Duodenal mucosa (tissue), 2 donors: ENCODE measurements around the gene PFN4.
"Not testable (repeated sequence)": the region's sequence is repeated elsewhere in the genome, so short reads cannot be mapped to it uniquely, and the experiment has no call there.

Experiments
- H3K27ac ChIP-seq: one replicate; pipeline ENCODE4 v1.7.0; 2013; ENCODE audit warnings: low read depth, low read length
- H3K27me3 ChIP-seq, 2 donors: one replicate each; pipeline ENCODE4 v1.7.0; 2013; ENCODE audit warnings: low read length in 2 of 2, control low read depth in 1 of 2; ENCODE audit not compliant: insufficient read depth in 2 of 2, control insufficient read depth in 1 of 2
- H3K36me3 ChIP-seq, 2 donors: one replicate each; pipeline ENCODE4 v1.7.0; 2013; ENCODE audit warnings: low read length in 2 of 2, control low read depth in 1 of 2; ENCODE audit not compliant: insufficient read depth in 2 of 2, control insufficient read depth in 1 of 2
- H3K4me1 ChIP-seq, 2 donors: one replicate each; pipeline ENCODE4 v1.7.0; 2013; ENCODE audit warnings: low read length in 2 of 2, control low read depth in 1 of 2; ENCODE audit not compliant: insufficient read depth in 2 of 2, control insufficient read depth in 1 of 2
- H3K4me3 ChIP-seq, 2 donors: one replicate each; pipeline ENCODE4 v1.7.0; 2013; ENCODE audit warnings: low read length in 2 of 2, low read depth in 1 of 2
- H3K9ac ChIP-seq, 2 donors: one replicate each; pipeline ENCODE4 v1.7.0; 2013; ENCODE audit warnings: low read length in 2 of 2, low read depth in 1 of 2
- H3K9me3 ChIP-seq, 2 donors: one replicate each; pipeline ENCODE4 v1.7.0; 2013; ENCODE audit warnings: low read length in 2 of 2, control low read depth in 1 of 2; ENCODE audit not compliant: control insufficient read depth in 1 of 2

Gene PFN4

DNA sequence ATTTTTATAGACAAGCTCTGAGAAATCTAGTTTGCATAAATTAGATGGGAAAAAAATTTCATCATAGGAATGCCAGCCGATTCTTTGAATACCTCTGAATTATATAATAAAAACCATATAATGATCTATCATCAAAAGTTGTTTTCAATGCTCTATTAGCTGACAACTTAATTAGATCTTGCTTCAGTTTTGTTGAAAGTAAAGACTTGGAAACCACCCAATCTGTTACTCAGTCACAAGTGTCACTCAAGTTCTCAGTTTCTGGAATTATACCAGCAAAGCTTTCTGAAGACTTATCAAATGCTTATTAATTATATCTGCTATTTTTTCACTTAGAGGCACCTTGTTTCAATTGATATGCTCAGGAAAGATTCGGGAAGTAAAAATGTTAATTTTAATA lies 21.1 kb downstream of the PFN4 start:
- H3K4me3 ChIP-seq, result no peak overlapping the region
- no peaks in the 10 kb centered on the region for H3K27me3 ChIP-seq
- H3K4me1 ChIP-seq, result no peaks in the 10 kb centered on the region
- no peak overlapping the region for H3K9ac ChIP-seq
- H3K27ac ChIP-seq, result no peak overlapping the region
- H3K36me3 ChIP-seq, result no peaks in the 10 kb centered on the region
- H3K9me3 ChIP-seq, result no peaks in the 10 kb centered on the region

DNA sequence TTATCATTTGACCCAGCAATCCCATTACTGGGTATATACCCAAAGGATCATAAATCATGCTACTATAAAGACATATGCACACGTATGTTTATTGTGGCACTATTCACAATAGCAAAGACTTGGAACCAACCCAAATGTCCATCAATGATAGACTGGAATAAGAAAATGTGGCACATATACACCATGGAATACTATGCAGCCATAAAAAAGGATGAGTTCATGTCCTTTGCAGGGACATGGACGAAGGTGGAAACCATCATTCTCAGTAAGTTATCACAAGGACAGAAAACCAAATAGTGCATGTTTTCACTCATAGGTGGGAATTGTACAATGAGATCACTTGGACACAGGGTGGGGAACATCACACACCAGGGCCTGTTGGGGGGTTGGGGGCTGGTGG lies 22.4 kb downstream of the PFN4 start:
- not testable (repeated sequence) for H3K4me3 ChIP-seq, H3K9ac ChIP-seq, H3K27ac ChIP-seq, H3K36me3 ChIP-seq, H3K27me3 ChIP-seq, H3K9me3 ChIP-seq, H3K4me1 ChIP-seq

DNA sequence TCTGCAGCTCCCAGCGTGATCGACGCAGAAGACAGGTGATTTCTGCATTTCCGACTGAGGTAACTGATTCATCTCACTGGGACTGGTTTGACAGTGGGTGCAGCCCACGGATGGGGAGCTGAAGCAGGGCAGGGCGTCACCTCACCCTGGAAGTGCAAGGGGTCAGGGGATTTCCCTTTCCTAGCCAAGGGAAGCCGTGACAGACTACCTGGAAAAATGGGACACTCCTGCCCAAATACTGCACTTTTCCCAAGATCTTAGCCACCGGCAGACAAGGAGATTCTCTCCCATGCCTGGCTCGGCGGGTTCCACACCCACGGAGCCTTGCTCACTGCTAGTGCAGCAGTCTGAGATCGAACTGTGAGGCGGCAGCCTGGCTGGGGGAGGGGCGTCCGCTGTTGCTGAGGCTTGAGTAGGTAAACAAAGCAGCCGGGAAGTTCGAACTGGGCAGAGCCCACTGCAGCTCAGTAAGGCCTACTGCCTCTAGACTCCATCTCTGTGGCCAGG lies 27.9 kb downstream of the PFN4 start:
- not testable (repeated sequence) for H3K9ac ChIP-seq, H3K4me1 ChIP-seq, H3K27me3 ChIP-seq, H3K4me3 ChIP-seq, H3K27ac ChIP-seq, H3K36me3 ChIP-seq, H3K9me3 ChIP-seq

DNA sequence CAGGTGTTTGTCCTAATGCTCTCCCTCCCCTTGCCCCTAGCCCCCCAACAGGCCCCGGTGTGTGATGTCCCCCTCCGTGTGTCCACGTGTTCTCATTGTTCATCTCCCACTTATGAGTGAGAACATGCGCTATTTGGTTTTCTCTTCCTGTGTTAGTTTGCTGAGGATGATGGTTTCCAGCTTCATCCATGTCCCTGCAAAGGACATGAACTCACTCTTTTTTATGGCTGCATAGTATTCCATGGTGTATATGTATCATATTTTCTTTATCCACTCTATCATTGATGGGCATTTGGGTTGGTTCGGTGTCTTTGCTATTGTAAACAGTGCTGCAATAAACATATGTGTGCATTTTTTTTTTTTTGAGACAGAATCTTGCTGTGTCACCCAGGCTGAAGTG lies 29.9 kb downstream of the PFN4 start:
- H3K9me3 ChIP-seq, H3K27ac ChIP-seq, H3K4me1 ChIP-seq, H3K9ac ChIP-seq, H3K27me3 ChIP-seq, H3K4me3 ChIP-seq, H3K36me3 ChIP-seq: not testable (repeated sequence)

DNA sequence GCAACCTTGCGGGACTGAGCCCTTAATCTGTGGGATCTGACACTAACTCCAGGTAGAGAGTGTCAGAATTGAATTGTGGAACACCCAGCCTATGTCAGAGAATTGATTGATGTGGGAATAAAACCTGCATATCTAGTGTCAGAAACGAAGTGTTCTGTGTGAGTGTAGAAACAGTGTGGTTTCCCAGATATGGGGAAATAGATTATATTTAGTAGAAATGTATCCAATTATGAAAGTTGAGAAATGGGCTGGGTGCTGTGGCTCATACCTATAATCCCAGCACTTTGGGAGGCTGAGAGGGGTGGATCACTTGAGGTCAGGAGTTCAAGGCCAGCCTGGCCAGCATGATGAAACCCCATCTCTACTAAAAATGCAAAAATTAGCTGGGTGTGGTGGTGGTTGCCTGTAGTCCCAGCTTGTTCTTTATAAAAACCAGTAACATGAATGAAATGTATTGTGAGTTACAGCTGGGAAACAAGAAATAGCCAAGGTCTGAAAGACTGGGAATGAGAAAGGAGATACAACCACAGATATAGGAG lies 34.2 kb downstream of the PFN4 start:
- H3K4me3 ChIP-seq, result no peak overlapping the region
- H3K36me3 ChIP-seq, result peaks cover 0 to 4% of the 10 kb centered on the region in 2 donors
- no peak overlapping the region for H3K9ac ChIP-seq
- H3K27me3 ChIP-seq, result no peaks in the 10 kb centered on the region
- no peak overlapping the region for H3K27ac ChIP-seq
- peaks cover 0 to 8% of the 10 kb centered on the region in 2 donors for H3K4me1 ChIP-seq
- no peaks in the 10 kb centered on the region for H3K9me3 ChIP-seq

DNA sequence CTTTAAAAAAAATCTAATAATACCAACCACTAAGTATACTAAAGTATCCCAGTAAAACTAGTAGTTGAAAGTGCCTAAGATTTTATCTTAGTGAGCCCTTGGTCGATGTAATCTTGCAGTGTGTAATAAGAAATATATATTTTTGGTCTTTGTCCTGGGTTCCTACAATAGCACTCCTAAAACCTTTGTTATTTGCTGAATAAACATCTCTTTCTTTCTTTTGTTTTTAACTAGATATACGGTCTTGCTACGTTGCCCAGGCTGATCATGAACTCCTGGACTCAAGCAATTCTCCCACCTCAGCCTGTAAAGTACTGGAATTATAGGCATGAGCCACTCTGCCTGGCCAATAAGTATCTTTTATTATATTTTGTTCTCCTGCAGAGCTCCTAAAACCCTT lies 36.1 kb downstream of the PFN4 start:
- no peak overlapping the region for H3K27ac ChIP-seq
- peaks cover 16 to 19% of the 10 kb centered on the region in 2 donors for H3K4me1 ChIP-seq
- no peak overlapping the region for H3K9ac ChIP-seq
- H3K36me3 ChIP-seq, result peaks cover 4 to 13% of the 10 kb centered on the region in 2 donors
- H3K27me3 ChIP-seq, result no peaks in the 10 kb centered on the region
- no peaks in the 10 kb centered on the region for H3K9me3 ChIP-seq
- no peak overlapping the region for H3K4me3 ChIP-seq

DNA sequence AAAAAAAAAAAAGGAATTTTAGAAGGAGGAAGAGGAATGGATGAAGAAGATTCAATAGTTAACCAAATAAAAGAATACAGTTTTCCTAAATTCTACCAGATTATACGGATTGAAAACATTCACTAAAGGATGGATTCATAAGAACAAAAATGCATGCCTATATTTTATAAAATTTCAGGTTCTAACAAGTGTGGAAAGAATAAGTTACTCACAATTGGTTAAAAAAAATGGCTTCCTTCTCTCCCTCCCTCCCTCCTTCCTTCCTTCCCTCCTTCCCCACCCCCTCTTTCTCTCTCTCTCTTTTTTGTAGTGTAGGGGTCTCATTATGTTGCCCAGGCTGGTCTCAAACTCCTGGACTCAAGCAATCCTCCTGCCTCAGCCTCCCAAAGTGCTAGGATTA lies 36.9 kb downstream of the PFN4 start:
- Histone ChIP-seq H3K27ac (no peak overlapping the region), H3K4me3 (no peak overlapping the region), H3K27me3 (no peaks in the 10 kb centered on the region), H3K9ac (no peak overlapping the region), H3K36me3 (peaks cover 5 to 18% of the 10 kb centered on the region in 2 donors), H3K9me3 (no peaks in the 10 kb centered on the region), H3K4me1 (peaks cover 17 to 19% of the 10 kb centered on the region in 2 donors)

DNA sequence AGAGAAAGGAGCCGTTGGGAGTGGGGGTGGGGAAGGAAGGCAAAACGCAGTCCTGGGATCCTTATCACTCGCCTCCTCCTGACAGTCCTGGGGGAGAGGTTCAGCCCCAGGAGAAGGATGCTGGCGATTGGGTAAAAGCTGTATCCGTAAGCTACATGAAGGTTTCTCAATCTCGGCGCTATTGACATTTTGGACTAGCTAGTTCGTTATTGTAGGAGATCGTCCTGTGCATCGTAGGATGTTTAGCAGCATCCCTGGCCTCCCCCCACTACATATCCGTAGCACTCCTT lies 38.0 kb downstream of the PFN4 start:
- H3K4me3 ChIP-seq, result peak overlapping the region; percentile 77 to 88
- H3K9me3 ChIP-seq, result no peaks in the 10 kb centered on the region
- H3K4me1 ChIP-seq, result peaks cover 17 to 19% of the 10 kb centered on the region in 2 donors
- peak overlapping the region; percentile 89 to 99 for H3K9ac ChIP-seq
- no peaks in the 10 kb centered on the region for H3K27me3 ChIP-seq
- H3K27ac ChIP-seq, result peak overlapping the region; percentile 90
- peaks cover 8 to 26% of the 10 kb centered on the region in 2 donors for H3K36me3 ChIP-seq

DNA sequence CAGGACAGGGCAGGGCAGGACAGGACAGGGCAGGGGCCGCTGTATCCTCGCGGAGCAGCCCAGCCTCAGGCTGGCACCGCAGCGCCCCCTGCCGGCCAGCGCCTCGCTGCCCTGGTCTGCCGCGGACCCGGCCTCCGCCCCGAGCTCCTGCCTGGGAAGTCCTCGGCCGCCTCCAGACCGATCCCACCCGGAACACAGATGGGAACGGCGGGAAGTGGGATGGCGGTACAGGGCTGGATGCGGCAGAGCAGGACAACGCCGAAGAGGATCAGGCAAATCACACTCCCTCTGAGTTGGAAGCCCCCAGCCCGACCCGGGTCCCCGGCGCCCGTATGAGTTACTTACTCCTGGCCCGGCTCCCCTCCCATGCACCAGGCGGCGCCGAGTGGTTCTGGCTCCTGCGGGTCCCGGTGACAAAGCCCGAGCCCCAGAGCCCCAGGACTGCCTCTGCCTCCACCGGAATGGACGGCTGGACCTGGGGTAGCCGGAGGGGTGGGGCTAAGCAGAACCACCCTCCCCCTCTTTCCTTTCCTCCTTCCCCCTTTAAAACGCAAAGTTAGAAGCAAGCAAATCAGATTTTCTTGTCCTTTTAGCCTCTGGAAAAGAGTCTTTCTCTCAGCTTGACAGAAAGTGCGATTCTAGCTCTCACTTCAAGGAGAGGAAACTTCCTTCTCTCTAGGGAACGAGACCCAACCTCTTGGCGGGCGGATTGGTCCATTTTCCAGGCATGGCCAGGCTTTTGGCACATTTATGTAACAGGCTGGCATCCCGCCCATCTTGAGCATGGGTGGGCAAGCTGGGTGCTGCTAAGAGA lies 38.5 kb downstream of the PFN4 start, which contains the start of gene TP53I3:
TP53I3 (minus strand) TSS at position 449 of the 814 bp plus-strand sequence. CDS start 508 bp downstream, outside the sequence.
- Histone ChIP-seq H3K36me3 (peaks cover 11 to 28% of the 10 kb centered on the region in 2 donors), H3K9me3 (no peaks in the 10 kb centered on the region)

DNA sequence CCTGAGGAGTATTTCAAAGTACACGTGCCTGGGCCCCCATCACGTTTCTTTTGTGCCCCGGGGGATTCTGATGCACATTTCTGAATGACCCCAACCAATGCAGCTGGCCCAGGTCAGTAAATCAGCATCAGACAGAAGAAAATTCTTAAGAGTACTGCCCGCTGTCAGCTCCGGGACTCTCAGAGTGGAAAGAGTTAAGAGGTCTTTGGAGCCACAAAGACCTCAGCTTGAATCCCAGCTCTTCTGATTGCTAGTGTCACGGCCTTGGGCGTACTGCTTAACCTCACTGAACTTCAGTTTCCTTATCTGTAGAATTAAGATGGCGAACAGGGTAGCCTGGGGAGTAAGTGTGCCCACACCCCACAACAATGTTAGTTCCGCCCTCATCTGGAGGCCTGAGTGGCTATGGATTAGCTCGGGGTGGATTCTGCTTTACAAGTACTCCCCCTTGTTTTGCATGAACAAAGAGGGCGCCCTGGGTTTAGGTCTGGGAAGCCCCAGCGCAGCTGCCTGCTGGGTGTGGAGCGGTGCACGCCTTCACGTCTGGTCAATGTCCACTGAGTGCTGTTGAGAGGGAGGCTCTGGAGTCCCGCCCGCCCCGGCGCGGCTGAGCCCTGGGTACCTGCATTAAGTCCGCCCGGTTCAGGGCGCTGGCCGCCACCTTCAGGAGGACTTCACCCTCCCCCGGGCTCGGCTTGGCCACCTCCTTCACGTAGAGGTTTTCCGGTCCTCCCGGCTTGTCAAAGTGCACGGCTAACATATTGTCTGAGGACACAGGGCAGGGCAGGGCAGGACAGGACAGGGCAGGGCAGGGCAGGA lies 39.4 kb downstream of the PFN4 start:
- peak overlapping the region; percentile 90 for H3K27ac ChIP-seq
- H3K9ac ChIP-seq, result peak overlapping the region; percentile 36 to 89
- H3K36me3 ChIP-seq, result peaks cover 12 to 32% of the 10 kb centered on the region in 2 donors
- peak overlapping the region; percentile 77 to 88 for H3K4me3 ChIP-seq
- no peaks in the 10 kb centered on the region for H3K27me3 ChIP-seq
- no peaks in the 10 kb centered on the region for H3K9me3 ChIP-seq
- H3K4me1 ChIP-seq, result peaks cover 17 to 19% of the 10 kb centered on the region in 2 donors

More for the DNA sequence above, 38.5 kb downstream of the PFN4 start, which contains the start of gene TP53I3:
- Histone ChIP-seq H3K27me3 (no peaks in the 10 kb centered on the region), H3K4me3 (peak within 1 kb of the TSS; percentile 77 to 88), H3K27ac (peak within 1 kb of the TSS; percentile 90), H3K4me1 (peaks cover 17 to 19% of the 10 kb centered on the region in 2 donors), H3K9ac (peak within 1 kb of the TSS; percentile 89 to 99)
